OCI-LY1 (cell line): ENCODE measurements around the gene ACOT9.

ENCODE experiments used
- EZH2 ChIP-seq: fragments of 200-600 bp; sonication (generic), shearing (Covaris generic); IDR thresholded peaks from 2 replicates; pipeline ENCODE4 v1.8.0; 2017; ENCODE audit warnings: borderline replicate concordance, mixed run types, mild to moderate bottlenecking, antibody characterized with exemption, low read length, moderate library complexity, mixed read lengths
- TF ChIP-seq, protein P1 (sequence below): fragments of 200-600 bp; sonication (generic), shearing (Covaris generic); IDR thresholded peaks from 2 replicates; pipeline ENCODE4 v1.5.1; 2017; ENCODE audit warnings: mild to moderate bottlenecking, antibody characterized with exemption, low read length, moderate library complexity, mixed read lengths

- TF ChIP-seq, protein P1, sequence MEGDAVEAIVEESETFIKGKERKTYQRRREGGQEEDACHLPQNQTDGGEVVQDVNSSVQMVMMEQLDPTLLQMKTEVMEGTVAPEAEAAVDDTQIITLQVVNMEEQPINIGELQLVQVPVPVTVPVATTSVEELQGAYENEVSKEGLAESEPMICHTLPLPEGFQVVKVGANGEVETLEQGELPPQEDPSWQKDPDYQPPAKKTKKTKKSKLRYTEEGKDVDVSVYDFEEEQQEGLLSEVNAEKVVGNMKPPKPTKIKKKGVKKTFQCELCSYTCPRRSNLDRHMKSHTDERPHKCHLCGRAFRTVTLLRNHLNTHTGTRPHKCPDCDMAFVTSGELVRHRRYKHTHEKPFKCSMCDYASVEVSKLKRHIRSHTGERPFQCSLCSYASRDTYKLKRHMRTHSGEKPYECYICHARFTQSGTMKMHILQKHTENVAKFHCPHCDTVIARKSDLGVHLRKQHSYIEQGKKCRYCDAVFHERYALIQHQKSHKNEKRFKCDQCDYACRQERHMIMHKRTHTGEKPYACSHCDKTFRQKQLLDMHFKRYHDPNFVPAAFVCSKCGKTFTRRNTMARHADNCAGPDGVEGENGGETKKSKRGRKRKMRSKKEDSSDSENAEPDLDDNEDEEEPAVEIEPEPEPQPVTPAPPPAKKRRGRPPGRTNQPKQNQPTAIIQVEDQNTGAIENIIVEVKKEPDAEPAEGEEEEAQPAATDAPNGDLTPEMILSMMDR: no peak
- no peak for TF ChIP-seq EZH2
These were observed at the start of gene ACOT9 for GRCh38 chrX:23742697-23743622.
